Activated effector memory CD4-positive, alpha-beta T cell treated with anti-CD3 and anti-CD28 coated beads, Interleukin-2, amount 50 U/mL, for 16 hours (primary cell): Measurements from ENCODE around the gene NUAK2.
"Not testable (repeated sequence)": the region's sequence is repeated elsewhere in the genome, so short reads cannot be mapped to it uniquely, and the experiment has no call there.

Experiments
- DNase-seq: peaks from one replicate; pipeline ENCODE4 v3.0.0-alpha.2; 2020

The NUAK2 gene

GRCh38 chr1:205294175-205294917 is 27.2 kb downstream of the NUAK2 start:
- DNase-seq = no peak

- no peak for DNase-seq
Measured at GRCh38 chr1:205293350-205294074, 28.0 kb downstream of the NUAK2 start.

GRCh38 chr1:205291596-205291995 is 29.9 kb downstream of the NUAK2 start:
- DNase-seq = no peak

- DNase-seq = peak; percentile 88
Measured at GRCh38 chr1:205287767-205288559, 33.6 kb downstream of the NUAK2 start.

- no peak for DNase-seq
Measured at GRCh38 chr1:205287076-205287475, 34.5 kb downstream of the NUAK2 start.

GRCh38 chr1:205286335-205286950 is 35.1 kb downstream of the NUAK2 start:
- peak; percentile 83 for DNase-seq

- DNase-seq = peak; percentile 80
Measured at GRCh38 chr1:205285381-205286101, 36.0 kb downstream of the NUAK2 start.

- peak; percentile 93 for DNase-seq
Measured at GRCh38 chr1:205284420-205285144, 37.0 kb downstream of the NUAK2 start.

GRCh38 chr1:205283270-205284147 is 38.0 kb downstream of the NUAK2 start:
- DNase-seq = no peak

- DNase-seq = not testable (repeated sequence)
Measured at GRCh38 chr1:205280666-205281395, 40.7 kb downstream of the NUAK2 start.

GRCh38 chr1:205279986-205280385 is 41.6 kb downstream of the NUAK2 start:
- no peak for DNase-seq

- DNase-seq = no peak
Measured at GRCh38 chr1:205276689-205277065, 44.9 kb downstream of the NUAK2 start.

GRCh38 chr1:205275916-205276688 is 45.4 kb downstream of the NUAK2 start:
- no peak for DNase-seq

GRCh38 chr1:205275133-205275532 is 46.4 kb downstream of the NUAK2 start:
- no peak for DNase-seq

GRCh38 chr1:205274041-205274691 is 47.4 kb downstream of the NUAK2 start:
- DNase-seq = no peak

GRCh38 chr1:205273551-205273982 is 48.0 kb downstream of the NUAK2 start:
- peak; percentile 93 for DNase-seq

GRCh38 chr1:205272536-205272935 is 49.0 kb downstream of the NUAK2 start:
- no peak for DNase-seq

GRCh38 chr1:205271745-205272144 is 49.8 kb downstream of the NUAK2 start:
- no peak for DNase-seq

- DNase-seq = no peak
Measured at GRCh38 chr1:205271277-205271676, 50.3 kb downstream of the NUAK2 start.
